ENCODE results near the gene RELA. TPM values are rescaled to one million over a fixed set of nuclear protein-coding genes. Genes with fewer than 3 reads are reported as not detected.
A peak's percentile ranks its signal among the peaks of the same experiment; 100 is the strongest.

The RELA gene
- total and polyA plus RNA-seq, 2 donors (not counting 3 experiments of a cell fraction or from before 2014, with no cell fraction given), result 78.7 to 105 TPM

GRCh38 chr11:65653229-65654225, 9.2 kb downstream of the RELA start:
- FAIRE-seq (no peak), DNase-seq (ENCODE audit: low read depth, low spot score) (peak; percentile 71)
- Histone ChIP-seq H3K9ac (replicated peaks; ENCODE audit: extremely low read depth, insufficient read depth, low read length) (peak overlapping the region; percentile 67), H3K9me3 (replicated peaks; ENCODE audit: control insufficient read depth, insufficient read depth, low read length) (no peaks in the 10 kb centered on the region), H3K27me3 (ENCODE audit: control insufficient read depth in 2 of 2, insufficient read depth in 2 of 2, low read length in 2 of 2) (no peaks in the 10 kb centered on the region), H2AFZ (ENCODE audit: low read depth, low read length) (no peak overlapping the region), H3K27ac (ENCODE audit: insufficient read depth, low read depth, low read length) (peak overlapping the region; percentile 95), H3K4me2 (ENCODE audit: insufficient read depth, low read length) (peak overlapping the region; percentile 26), H3K36me3 (ENCODE audit: control insufficient read depth in 2 of 2, extremely low read depth in 1 of 2, insufficient read depth in 2 of 2, low read length in 2 of 2) (peaks cover 12 to 56% of the 10 kb centered on the region in 2 experiments), H3K79me2 (ENCODE audit: control insufficient read depth, insufficient read depth, low read length) (peaks cover 5% of the 10 kb centered on the region), H3K4me1 (ENCODE audit: control insufficient read depth, extremely low read depth, insufficient read depth, low read length) (peaks cover 23% of the 10 kb centered on the region), H3K4me3 (replicated peaks in 1 of 3; ENCODE audit: insufficient read depth in 1 of 3, low read depth in 1 of 3, low read length in 3 of 3) (peak overlapping the region in 1 of 3 experiments; percentile 16), H3K9me1 (replicated peaks; ENCODE audit: control insufficient read depth, extremely low read depth, insufficient read depth, low read length) (no peaks in the 10 kb centered on the region), H4K20me1 (replicated peaks; ENCODE audit: control insufficient read depth, extremely low read depth, insufficient read depth, low read length) (no peaks in the 10 kb centered on the region)
- dilution Hi-C loops (cut with MboI; ENCODE audit: extremely low pct_ligation_motif_present, low sequenced_read_pairs), result no loop called here
- TSS peak; percentile 54 for BruUV-seq (replicated peaks)
- intact Hi-C loops (cut with micrococcal nuclease), result loop anchor here (1.0 to 2.0 kb wide), 3 partner anchors 10 to 205 kb away; partner anchors contain the start of genes CFL1 and ZNRD2
- POLR2A ChIA-PET, result interaction anchor here (1.0 to 3.9 kb wide), 5 partner anchors 9 to 205 kb away, joined by 3 to 19 read pairs (median 5); partner anchors contain the start of genes CFL1, RELA and SIPA1
- no peak for TF ChIP-seq FOS (IDR thresholded peaks at IDR 0.05; ENCODE audit: borderline replicate concordance, insufficient read depth, low read length)
- no peak for TF ChIP-seq POLR2AphosphoS5 (IDR thresholded peaks at IDR 0.05; ENCODE audit: insufficient read depth, low read depth, low read length)
- no peak for TF ChIP-seq GATA2 (IDR thresholded peaks at IDR 0.05; ENCODE audit: insufficient read depth, insufficient read length, low read depth, low read length)
- no peak for TF ChIP-seq MAX (IDR thresholded peaks at IDR 0.05; ENCODE audit: insufficient read depth, insufficient read length)
- TF ChIP-seq CTCF (IDR thresholded peaks at IDR 0.05; ENCODE audit: extremely low read depth in 1 of 2, insufficient read depth in 1 of 2, low read depth in 1 of 2, low read length in 2 of 2), result no peak
- no peak for TF ChIP-seq EZH2 (IDR thresholded peaks at IDR 0.05; ENCODE audit: borderline replicate concordance, low read depth, low read length, severe bottlenecking)
- TF ChIP-seq JUN (IDR thresholded peaks at IDR 0.05; ENCODE audit: borderline replicate concordance, insufficient read depth, insufficient read length, low read depth), result no peak
- no peak for TF ChIP-seq MYC (IDR thresholded peaks at IDR 0.05; ENCODE audit: low read depth, low read length)
- no peak for TF ChIP-seq POLR2A (IDR thresholded peaks at IDR 0.05; ENCODE audit: low read depth, low read length)
- CTCF ChIA-PET, result interaction anchor here (0.6 to 8.0 kb wide), 10 partner anchors 9 to 207 kb away, joined by 3 to 44 read pairs (median 4); partner anchors contain the start of genes AP5B1, MUS81, RELA and RNASEH2C

Measured in endothelial cell of umbilical vein (primary cell).